Kidney glomerular epithelial cell (primary cell): Measurements from ENCODE around the gene DNAAF5.

Source experiments
- DNase-seq: peaks from one replicate; lab custom pipeline; 2025; lab: John Stamatoyannopoulos, UW

Gene DNAAF5

GRCh38 chr7:815284-816216, 89.1 kb downstream of the DNAAF5 start:
- no peak for DNase-seq

GRCh38 chr7:816300-816750, 89.8 kb downstream of the DNAAF5 start:
- DNase-seq, result peak; percentile 86

- no peak for DNase-seq
Measured at GRCh38 chr7:816751-817671, 90.5 kb downstream of the DNAAF5 start.

GRCh38 chr7:818031-818699, 91.7 kb downstream of the DNAAF5 start:
- no peak for DNase-seq

- DNase-seq, result no peak
Measured at GRCh38 chr7:820341-820740, 93.8 kb downstream of the DNAAF5 start.

- no peak for DNase-seq
Measured at GRCh38 chr7:821688-822087, 95.2 kb downstream of the DNAAF5 start.

- DNase-seq, result no peak
Measured at GRCh38 chr7:822692-823276, 96.3 kb downstream of the DNAAF5 start.

GRCh38 chr7:823649-824048, 97.2 kb downstream of the DNAAF5 start:
- DNase-seq, result no peak

GRCh38 chr7:824081-824480, 97.6 kb downstream of the DNAAF5 start:
- no peak for DNase-seq

- DNase-seq, result no peak
Measured at GRCh38 chr7:824664-825063, 98.2 kb downstream of the DNAAF5 start.

GRCh38 chr7:825386-825785, 98.9 kb downstream of the DNAAF5 start:
- DNase-seq, result no peak

GRCh38 chr7:826230-826917, 99.9 kb downstream of the DNAAF5 start:
- DNase-seq, result no peak

- no peak for DNase-seq
Measured at GRCh38 chr7:828793-829561, 102.5 kb downstream of the DNAAF5 start.

- no peak for DNase-seq
Measured at GRCh38 chr7:830069-830468, 103.6 kb downstream of the DNAAF5 start.

GRCh38 chr7:831596-832166, 105.2 kb downstream of the DNAAF5 start:
- DNase-seq, result peak; percentile 92

- DNase-seq, result peak; percentile 68
Measured at GRCh38 chr7:832167-832967, 105.9 kb downstream of the DNAAF5 start, which contains the start of gene SUN1. Gene SUN1 (plus strand): TSS chr7:832476. CDS start chr7:832525, 49 bp downstream.

GRCh38 chr7:832968-833424, 106.5 kb downstream of the DNAAF5 start:
- no peak for DNase-seq

- no peak for DNase-seq
Measured at GRCh38 chr7:833601-834258, 107.2 kb downstream of the DNAAF5 start.
